Measurements from ENCODE around the gene KSR2.
"Not testable (repeated sequence)": the region's sequence is repeated elsewhere in the genome, so short reads cannot be mapped to it uniquely, and the experiment has no call there.

Gene KSR2

GRCh38 chr12:117890137-117890536, 78.7 kb downstream of the KSR2 start:
- no peak for DNase-seq

GRCh38 chr12:117889098-117889497, 79.7 kb downstream of the KSR2 start:
- peak; percentile 81 for DNase-seq

GRCh38 chr12:117885211-117885610, 83.6 kb downstream of the KSR2 start:
- no peak for DNase-seq

GRCh38 chr12:117884161-117884560, 84.6 kb downstream of the KSR2 start:
- DNase-seq: no peak

- DNase-seq: no peak
Measured at GRCh38 chr12:117882603-117883184, 86.1 kb downstream of the KSR2 start.

GRCh38 chr12:117882181-117882580, 86.6 kb downstream of the KSR2 start:
- DNase-seq: no peak

GRCh38 chr12:117881517-117881916, 87.3 kb downstream of the KSR2 start:
- no peak for DNase-seq

- no peak for DNase-seq
Measured at GRCh38 chr12:117878605-117879004, 90.2 kb downstream of the KSR2 start.

- no peak for DNase-seq
Measured at GRCh38 chr12:117876436-117876816, 92.4 kb downstream of the KSR2 start.

GRCh38 chr12:117875744-117876435, 92.9 kb downstream of the KSR2 start:
- DNase-seq: peak; percentile 90

- DNase-seq: peak; percentile 82
Measured at GRCh38 chr12:117874842-117875434, 93.9 kb downstream of the KSR2 start.

GRCh38 chr12:117874198-117874597, 94.6 kb downstream of the KSR2 start:
- DNase-seq: not testable (repeated sequence)

- peak; percentile 87 for DNase-seq
Measured at GRCh38 chr12:117872546-117873169, 96.1 kb downstream of the KSR2 start.

- no peak for DNase-seq
Measured at GRCh38 chr12:117869551-117869950, 99.2 kb downstream of the KSR2 start.

GRCh38 chr12:117867348-117867747, 101.4 kb downstream of the KSR2 start:
- DNase-seq: no peak

- DNase-seq: no peak
Measured at GRCh38 chr12:117865505-117865904, 103.3 kb downstream of the KSR2 start.

- peak; percentile 74 for DNase-seq
Measured at GRCh38 chr12:117863002-117863709, 105.6 kb downstream of the KSR2 start.

- DNase-seq: no peak
Measured at GRCh38 chr12:117861691-117862090, 107.1 kb downstream of the KSR2 start.

- DNase-seq: not testable (repeated sequence)
Measured at GRCh38 chr12:117860787-117861290, 108.0 kb downstream of the KSR2 start.

- DNase-seq: no peak
Measured at GRCh38 chr12:117860111-117860510, 108.7 kb downstream of the KSR2 start.

GRCh38 chr12:117857632-117858612, 110.9 kb downstream of the KSR2 start:
- peak; percentile 59 for DNase-seq

GRCh38 chr12:117857139-117857538, 111.7 kb downstream of the KSR2 start:
- not testable (repeated sequence) for DNase-seq
